GM23338 (cell line): ENCODE results near the gene SIL1. TPM values are rescaled to one million over a fixed set of nuclear protein-coding genes. Genes with fewer than 3 reads are reported as not detected.

Experiments used
- ATAC-seq: fragments of 200-7000 bp; cut with Tn5 transposase; 3 replicates; pipeline ENCODE4 v1.9.1; 2020
- DNase-seq: peaks from one replicate; pipeline ENCODE4 v3.0.0-alpha.2; 2015; ENCODE audit warnings: low spot score
- H2AFZ ChIP-seq: fragments of 200-600 bp; sonication (generic); 2 replicates; pipeline ENCODE4 v1.8.0; 2016; ENCODE audit warnings: antibody characterized with exemption, mild to moderate bottlenecking, moderate library complexity
- H3F3A ChIP-seq: fragments of 200-600 bp; sonication (generic); replicated peaks from 2 replicates; pipeline ENCODE4 v1.8.0; 2017; ENCODE audit warnings: antibody characterized with exemption, mixed run types, low read depth
- H3K27ac ChIP-seq: fragments of 200-600 bp; sonication (generic); 2 replicates; pipeline ENCODE4 v1.6.1; 2016; ENCODE audit warnings: low read depth
- H3K27me3 ChIP-seq: fragments of 200-600 bp; sonication (generic); 2 replicates; pipeline ENCODE4 v1.8.0; 2016; ENCODE audit warnings: mild to moderate bottlenecking, mixed run types, moderate library complexity; ENCODE audit not compliant: insufficient read depth
- H3K36me3 ChIP-seq: fragments of 200-600 bp; sonication (generic); 2 replicates; pipeline ENCODE4 v1.8.0; 2016; ENCODE audit warnings: mild to moderate bottlenecking; ENCODE audit not compliant: insufficient read depth
- H3K4me1 ChIP-seq: fragments of 200-600 bp; sonication (generic); 2 replicates; pipeline ENCODE4 v1.8.0; 2016; ENCODE audit warnings: mild to moderate bottlenecking, moderate library complexity; ENCODE audit not compliant: insufficient read depth
- H3K4me2 ChIP-seq: fragments of 200-600 bp; sonication (generic); 2 replicates; pipeline ENCODE4 v1.7.1; 2017; ENCODE audit warnings: mixed run types
- H3K4me3 ChIP-seq: fragments of 200-600 bp; sonication (generic); 2 replicates; pipeline ENCODE4 v1.6.1; 2016; ENCODE audit warnings: mixed run types
- H3K79me2 ChIP-seq: fragments of 200-600 bp; sonication (generic); replicated peaks from 2 replicates; pipeline ENCODE4 v1.8.0; 2017; ENCODE audit warnings: mild to moderate bottlenecking; ENCODE audit not compliant: insufficient read depth
- H3K9me2 ChIP-seq: fragments of 200-600 bp; sonication (generic); 2 replicates; pipeline ENCODE4 v1.8.0; 2017; ENCODE audit not compliant: insufficient read depth
- H4K20me1 ChIP-seq: fragments of 200-600 bp; sonication (generic); replicated peaks from 2 replicates; pipeline ENCODE4 v1.8.0; 2017; ENCODE audit warnings: mild to moderate bottlenecking; ENCODE audit not compliant: insufficient read depth
- H3K27ac Mint-ChIP-seq: 2 replicates; pipeline ENCODE4 v1.8.0; 2020; ENCODE audit warnings: inconsistent platforms, mild to moderate bottlenecking, moderate library complexity, mixed read lengths
- H3K27me3 Mint-ChIP-seq: 3 replicates; pipeline ENCODE4 v1.8.0; 2022; ENCODE audit warnings: low read depth, mild to moderate bottlenecking, moderate library complexity, mixed read lengths, inconsistent platforms; ENCODE audit not compliant: insufficient read depth, poor library complexity
- H3K36me3 Mint-ChIP-seq: 3 replicates; pipeline ENCODE4 v1.8.0; 2021; ENCODE audit warnings: low read depth, mild to moderate bottlenecking, inconsistent platforms, moderate library complexity, mixed read lengths
- H3K4me1 Mint-ChIP-seq: 3 replicates; pipeline ENCODE4 v1.8.0; 2020; ENCODE audit warnings: mild to moderate bottlenecking, inconsistent platforms, mixed read lengths
- H3K4me3 Mint-ChIP-seq: 3 replicates; pipeline ENCODE4 v1.8.0; 2021; ENCODE audit warnings: moderate library complexity, mild to moderate bottlenecking, inconsistent platforms, mixed read lengths
- H3K9me3 Mint-ChIP-seq: 3 replicates; pipeline ENCODE4 v1.8.0; 2020; ENCODE audit warnings: moderate library complexity, mild to moderate bottlenecking, inconsistent platforms, mixed read lengths
- CREB1 ChIP-seq: fragments of 250-450 bp; sonication (Bioruptor Pico); IDR thresholded peaks from 2 replicates; pipeline ENCODE4 v1.5.0; 2020; ENCODE audit warnings: low read depth, mild to moderate bottlenecking, moderate library complexity
- ETS1 ChIP-seq: IDR thresholded peaks from 2 replicates; pipeline ENCODE4 v1.6.1; 2016; ENCODE audit warnings: antibody characterized with exemption
- POLR2AphosphoS5 ChIP-seq: IDR thresholded peaks from 2 replicates; pipeline ENCODE4 v1.6.1; 2016; ENCODE audit warnings: antibody characterized with exemption, low read depth
- STAT1 ChIP-seq: IDR thresholded peaks from one replicate; pipeline ENCODE4 v1.6.1; 2016; ENCODE audit warnings: antibody characterized with exemption; ENCODE audit not compliant: unreplicated experiment
- polyA plus RNA-seq: library from polyadenylated mRNA; unstranded; fragments of >200 nt; fragmentation: Nextera tagmentation; extraction: Ambion mirVana; gene quantifications from 2 replicates; pipeline ENCODE4 v1.2.1, GENCODE V29; 2016
- total RNA-seq: library from RNA; depleted of rRNA; stranded (reverse); fragments of >200 nt; shearing (Covaris generic); gene quantifications from 2 replicates; pipeline ENCODE4 v1.2.3, GENCODE V29; 2014
- TF ChIP-seq, protein P1 (sequence below): fragments of 250-450 bp; sonication (Bioruptor Pico); IDR thresholded peaks from 2 replicates; pipeline ENCODE4 v1.5.0; 2020; ENCODE audit warnings: mild to moderate bottlenecking, moderate library complexity
- TF ChIP-seq, protein P2 (sequence below): IDR thresholded peaks from one replicate; pipeline ENCODE4 v1.6.1; 2018; ENCODE audit warnings: antibody characterized with exemption; ENCODE audit not compliant: unreplicated experiment

Gene SIL1
- total and polyA plus RNA-seq, 2 experiments from 2014 or later: 5.5 to 5.9 TPM

DNA sequence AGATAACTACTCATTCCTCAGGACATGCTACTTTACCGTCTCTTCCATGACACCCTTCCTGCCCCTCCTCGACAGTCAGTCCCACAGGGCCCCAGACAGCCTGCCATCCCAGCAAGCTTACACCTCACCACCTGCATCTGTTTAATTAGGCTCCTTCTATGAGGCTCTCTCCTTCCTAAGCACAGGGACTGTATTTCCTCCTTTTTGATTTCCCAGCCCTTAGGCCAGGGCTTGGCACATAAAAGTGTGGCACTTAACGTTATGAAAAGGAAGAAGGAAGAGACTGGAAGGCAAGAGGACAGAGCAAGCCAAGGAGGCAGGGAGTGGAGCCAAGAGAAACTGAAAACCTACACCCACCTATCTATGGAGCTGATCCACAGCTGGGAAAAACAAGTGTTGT is 146.8 kb downstream of the SIL1 start (continued):
- TF ChIP-seq, protein P1, sequence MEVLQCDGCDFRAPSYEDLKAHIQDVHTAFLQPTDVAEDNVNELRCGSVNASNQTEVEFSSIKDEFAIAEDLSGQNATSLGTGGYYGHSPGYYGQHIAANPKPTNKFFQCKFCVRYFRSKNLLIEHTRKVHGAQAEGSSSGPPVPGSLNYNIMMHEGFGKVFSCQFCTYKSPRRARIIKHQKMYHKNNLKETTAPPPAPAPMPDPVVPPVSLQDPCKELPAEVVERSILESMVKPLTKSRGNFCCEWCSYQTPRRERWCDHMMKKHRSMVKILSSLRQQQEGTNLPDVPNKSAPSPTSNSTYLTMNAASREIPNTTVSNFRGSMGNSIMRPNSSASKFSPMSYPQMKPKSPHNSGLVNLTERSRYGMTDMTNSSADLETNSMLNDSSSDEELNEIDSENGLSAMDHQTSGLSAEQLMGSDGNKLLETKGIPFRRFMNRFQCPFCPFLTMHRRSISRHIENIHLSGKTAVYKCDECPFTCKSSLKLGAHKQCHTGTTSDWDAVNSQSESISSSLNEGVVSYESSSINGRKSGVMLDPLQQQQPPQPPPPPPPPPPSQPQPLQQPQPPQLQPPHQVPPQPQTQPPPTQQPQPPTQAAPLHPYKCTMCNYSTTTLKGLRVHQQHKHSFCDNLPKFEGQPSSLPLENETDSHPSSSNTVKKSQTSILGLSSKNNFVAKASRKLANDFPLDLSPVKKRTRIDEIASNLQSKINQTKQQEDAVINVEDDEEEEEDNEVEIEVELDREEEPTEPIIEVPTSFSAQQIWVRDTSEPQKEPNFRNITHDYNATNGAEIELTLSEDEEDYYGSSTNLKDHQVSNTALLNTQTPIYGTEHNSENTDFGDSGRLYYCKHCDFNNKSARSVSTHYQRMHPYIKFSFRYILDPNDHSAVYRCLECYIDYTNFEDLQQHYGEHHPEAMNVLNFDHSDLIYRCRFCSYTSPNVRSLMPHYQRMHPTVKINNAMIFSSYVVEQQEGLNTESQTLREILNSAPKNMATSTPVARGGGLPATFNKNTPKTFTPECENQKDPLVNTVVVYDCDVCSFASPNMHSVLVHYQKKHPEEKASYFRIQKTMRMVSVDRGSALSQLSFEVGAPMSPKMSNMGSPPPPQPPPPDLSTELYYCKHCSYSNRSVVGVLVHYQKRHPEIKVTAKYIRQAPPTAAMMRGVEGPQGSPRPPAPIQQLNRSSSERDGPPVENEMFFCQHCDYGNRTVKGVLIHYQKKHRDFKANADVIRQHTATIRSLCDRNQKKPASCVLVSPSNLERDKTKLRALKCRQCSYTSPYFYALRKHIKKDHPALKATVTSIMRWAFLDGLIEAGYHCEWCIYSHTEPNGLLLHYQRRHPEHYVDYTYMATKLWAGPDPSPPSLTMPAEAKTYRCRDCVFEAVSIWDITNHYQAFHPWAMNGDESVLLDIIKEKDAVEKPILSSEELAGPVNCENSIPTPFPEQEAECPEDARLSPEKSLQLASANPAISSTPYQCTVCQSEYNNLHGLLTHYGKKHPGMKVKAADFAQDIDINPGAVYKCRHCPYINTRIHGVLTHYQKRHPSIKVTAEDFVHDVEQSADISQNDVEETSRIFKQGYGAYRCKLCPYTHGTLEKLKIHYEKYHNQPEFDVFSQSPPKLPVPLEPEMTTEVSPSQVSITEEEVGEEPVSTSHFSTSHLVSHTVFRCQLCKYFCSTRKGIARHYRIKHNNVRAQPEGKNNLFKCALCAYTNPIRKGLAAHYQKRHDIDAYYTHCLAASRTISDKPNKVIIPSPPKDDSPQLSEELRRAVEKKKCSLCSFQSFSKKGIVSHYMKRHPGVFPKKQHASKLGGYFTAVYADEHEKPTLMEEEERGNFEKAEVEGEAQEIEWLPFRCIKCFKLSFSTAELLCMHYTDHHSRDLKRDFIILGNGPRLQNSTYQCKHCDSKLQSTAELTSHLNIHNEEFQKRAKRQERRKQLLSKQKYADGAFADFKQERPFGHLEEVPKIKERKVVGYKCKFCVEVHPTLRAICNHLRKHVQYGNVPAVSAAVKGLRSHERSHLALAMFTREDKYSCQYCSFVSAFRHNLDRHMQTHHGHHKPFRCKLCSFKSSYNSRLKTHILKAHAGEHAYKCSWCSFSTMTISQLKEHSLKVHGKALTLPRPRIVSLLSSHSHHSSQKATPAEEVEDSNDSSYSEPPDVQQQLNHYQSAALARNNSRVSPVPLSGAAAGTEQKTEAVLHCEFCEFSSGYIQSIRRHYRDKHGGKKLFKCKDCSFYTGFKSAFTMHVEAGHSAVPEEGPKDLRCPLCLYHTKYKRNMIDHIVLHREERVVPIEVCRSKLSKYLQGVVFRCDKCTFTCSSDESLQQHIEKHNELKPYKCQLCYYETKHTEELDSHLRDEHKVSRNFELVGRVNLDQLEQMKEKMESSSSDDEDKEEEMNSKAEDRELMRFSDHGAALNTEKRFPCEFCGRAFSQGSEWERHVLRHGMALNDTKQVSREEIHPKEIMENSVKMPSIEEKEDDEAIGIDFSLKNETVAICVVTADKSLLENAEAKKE: no peak
- TF ChIP-seq ETS1: no peak
- no peak for TF ChIP-seq STAT1

DNA sequence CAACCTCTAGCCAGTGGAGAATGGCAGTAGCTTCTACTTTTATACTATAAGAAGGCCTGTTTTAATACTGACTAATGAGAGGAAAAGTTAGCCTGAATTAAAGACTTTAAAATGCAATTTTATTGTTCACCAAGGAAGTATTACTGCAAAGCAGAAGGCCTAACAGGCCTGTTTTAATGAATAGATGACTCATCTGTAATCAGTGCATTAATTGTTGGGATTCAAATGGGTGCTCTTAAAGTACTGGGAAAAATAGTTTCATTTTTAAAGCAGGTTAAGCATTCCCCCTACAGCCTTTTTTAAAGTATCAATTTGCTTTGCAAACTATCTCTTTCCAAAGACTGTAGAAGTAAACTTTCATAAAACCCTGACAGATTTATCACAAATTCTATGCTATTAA is 147.7 kb downstream of the SIL1 start:
- H3K79me2 ChIP-seq: no peaks in the 10 kb centered on the region
- no peak overlapping the region for H3K27ac ChIP-seq
- H3K9me2 ChIP-seq: no peaks in the 10 kb centered on the region; the same call in none of the 2 replicates
- Mint-ChIP-seq H3K27ac (no peak overlapping the region), H3K27me3 (peaks cover 6% of the 10 kb centered on the region), H3K9me3 (peaks cover 8% of the 10 kb centered on the region), H3K4me1 (peaks cover 28% of the 10 kb centered on the region), H3K4me3 (no peak overlapping the region), H3K36me3 (peaks cover 8% of the 10 kb centered on the region)
- no peak overlapping the region for H3K4me3 ChIP-seq
- H3K4me1 ChIP-seq: peaks cover 29% of the 10 kb centered on the region
- no peaks in the 10 kb centered on the region for H4K20me1 ChIP-seq
- no peak for ATAC-seq
- no peak overlapping the region for H3K4me2 ChIP-seq
- H3K27me3 ChIP-seq: no peaks in the 10 kb centered on the region
- no peaks in the 10 kb centered on the region for H3K36me3 ChIP-seq
- no peak overlapping the region; the same call in 1 of the 2 replicates for H2AFZ ChIP-seq
- no peak for DNase-seq
- no peaks in the 10 kb centered on the region for H3F3A ChIP-seq
- no peak for TF ChIP-seq CREB1 (CRISPR knock-in tag)
- TF ChIP-seq ETS1: no peak
- TF ChIP-seq, protein P2, sequence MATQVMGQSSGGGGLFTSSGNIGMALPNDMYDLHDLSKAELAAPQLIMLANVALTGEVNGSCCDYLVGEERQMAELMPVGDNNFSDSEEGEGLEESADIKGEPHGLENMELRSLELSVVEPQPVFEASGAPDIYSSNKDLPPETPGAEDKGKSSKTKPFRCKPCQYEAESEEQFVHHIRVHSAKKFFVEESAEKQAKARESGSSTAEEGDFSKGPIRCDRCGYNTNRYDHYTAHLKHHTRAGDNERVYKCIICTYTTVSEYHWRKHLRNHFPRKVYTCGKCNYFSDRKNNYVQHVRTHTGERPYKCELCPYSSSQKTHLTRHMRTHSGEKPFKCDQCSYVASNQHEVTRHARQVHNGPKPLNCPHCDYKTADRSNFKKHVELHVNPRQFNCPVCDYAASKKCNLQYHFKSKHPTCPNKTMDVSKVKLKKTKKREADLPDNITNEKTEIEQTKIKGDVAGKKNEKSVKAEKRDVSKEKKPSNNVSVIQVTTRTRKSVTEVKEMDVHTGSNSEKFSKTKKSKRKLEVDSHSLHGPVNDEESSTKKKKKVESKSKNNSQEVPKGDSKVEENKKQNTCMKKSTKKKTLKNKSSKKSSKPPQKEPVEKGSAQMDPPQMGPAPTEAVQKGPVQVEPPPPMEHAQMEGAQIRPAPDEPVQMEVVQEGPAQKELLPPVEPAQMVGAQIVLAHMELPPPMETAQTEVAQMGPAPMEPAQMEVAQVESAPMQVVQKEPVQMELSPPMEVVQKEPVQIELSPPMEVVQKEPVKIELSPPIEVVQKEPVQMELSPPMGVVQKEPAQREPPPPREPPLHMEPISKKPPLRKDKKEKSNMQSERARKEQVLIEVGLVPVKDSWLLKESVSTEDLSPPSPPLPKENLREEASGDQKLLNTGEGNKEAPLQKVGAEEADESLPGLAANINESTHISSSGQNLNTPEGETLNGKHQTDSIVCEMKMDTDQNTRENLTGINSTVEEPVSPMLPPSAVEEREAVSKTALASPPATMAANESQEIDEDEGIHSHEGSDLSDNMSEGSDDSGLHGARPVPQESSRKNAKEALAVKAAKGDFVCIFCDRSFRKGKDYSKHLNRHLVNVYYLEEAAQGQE: no peak
- no peak for TF ChIP-seq POLR2AphosphoS5
